Stimulated activated CD4-positive, alpha-beta T cell treated with anti-CD3 and anti-CD28 coated beads, TNF-alpha, amount 100 ng/mL, for 24 hours (primary cell): ENCODE measurements around the gene ZC2HC1C.

Source experiments
- DNase-seq, 3 experiments: peaks; one replicate each; pipeline ENCODE4 v3.0.0-alpha.2; 2020; ENCODE audit warnings: low read depth in 3 of 3

The ZC2HC1C gene

DNA sequence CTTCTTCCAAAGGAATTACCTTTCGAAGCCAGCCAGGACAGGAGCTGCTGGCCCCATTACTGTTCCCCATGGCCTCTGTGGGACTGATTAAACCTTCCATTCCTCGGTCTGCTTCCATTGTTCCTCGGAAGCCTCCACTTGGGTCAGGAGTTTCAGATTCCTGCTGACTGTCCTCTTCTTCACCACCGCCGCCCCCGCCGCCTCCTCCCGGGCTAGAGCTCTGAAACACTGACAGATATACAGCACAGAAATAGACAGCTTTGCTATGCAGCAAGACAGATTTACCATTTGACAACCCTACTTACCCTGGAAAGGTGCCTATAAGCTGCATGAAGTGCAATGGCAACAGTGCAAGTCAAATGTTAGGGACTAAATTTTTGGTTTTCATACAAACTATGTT, 21.8 kb downstream of the ZC2HC1C start:
- DNase-seq, result no peak

DNA sequence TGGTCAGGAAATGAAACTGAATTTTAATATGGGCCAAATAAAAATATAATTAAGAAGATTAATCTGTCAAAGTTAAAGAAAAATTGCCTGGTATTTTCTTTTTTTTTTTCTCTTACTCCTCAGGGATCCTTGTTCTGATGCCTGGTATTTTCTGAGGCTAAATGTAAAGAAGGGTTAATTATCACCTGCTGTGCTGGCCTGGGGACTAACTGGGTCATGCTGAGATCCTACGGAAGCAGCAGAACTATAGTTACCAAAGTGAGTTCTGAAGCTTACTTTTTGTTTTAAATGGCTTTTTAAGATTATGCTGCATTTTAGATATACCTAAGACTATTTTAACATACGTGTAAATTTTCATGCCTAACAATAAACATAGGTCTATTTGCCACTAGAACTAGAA, 23.3 kb downstream of the ZC2HC1C start:
- DNase-seq, result no peak

DNA sequence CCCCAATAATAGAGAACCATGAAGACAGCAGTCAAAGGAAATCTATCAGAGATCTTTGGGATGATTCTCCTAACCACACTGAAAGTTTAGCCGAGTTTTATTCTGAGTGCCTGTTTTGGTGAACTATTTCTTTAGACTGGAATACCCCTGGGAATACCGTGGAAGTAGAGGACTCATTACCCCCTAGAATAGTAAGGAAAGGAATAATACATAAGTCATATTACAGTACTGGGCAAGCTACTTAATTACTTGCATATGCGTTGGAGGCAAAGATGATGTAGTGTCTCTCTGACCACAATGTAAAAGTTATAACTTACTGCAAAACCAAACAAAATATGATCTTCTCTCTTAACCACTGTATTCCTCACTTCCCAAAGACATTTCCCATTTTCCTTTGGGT, 25.5 kb downstream of the ZC2HC1C start:
- DNase-seq, result no peak

DNA sequence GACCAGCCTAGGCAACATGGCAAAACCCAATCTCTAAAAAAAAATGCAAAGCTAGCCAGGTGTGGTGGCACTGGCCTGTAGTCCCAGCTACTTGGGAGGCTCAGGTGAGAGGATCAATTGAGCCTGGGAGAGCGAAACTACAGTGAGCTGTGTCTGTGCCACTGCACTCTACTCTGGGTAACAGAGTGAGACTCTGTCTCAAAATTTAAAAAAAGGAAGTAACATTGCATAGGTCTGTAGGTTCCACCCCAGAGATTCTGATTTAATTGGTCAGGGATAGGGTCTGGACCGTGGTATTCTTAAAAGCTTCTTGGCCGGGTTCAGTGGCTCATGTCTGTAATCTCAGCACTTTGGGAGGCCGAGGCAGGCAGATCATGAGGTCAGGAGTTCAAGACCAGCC, 26.2 kb downstream of the ZC2HC1C start:
- no peak for DNase-seq

DNA sequence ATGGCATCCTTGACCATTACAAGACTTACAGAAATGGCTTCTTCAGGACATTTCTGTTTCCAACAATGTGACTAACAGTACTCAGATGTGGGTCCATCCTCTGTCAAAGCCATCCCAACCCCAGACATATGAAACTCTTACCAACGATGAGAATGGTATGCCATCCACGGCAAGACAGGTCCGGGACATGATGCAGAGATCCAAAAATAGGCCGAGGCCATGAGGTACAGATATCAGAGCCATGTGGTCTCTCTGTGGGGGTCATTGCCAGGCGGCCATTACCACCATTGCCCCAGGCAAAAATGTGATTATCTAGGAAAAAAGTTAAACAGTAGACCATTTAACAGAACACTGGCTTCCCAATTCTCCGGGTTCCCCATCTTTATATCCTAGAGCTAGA, 27.5 kb downstream of the ZC2HC1C start:
- DNase-seq, result no peak

DNA sequence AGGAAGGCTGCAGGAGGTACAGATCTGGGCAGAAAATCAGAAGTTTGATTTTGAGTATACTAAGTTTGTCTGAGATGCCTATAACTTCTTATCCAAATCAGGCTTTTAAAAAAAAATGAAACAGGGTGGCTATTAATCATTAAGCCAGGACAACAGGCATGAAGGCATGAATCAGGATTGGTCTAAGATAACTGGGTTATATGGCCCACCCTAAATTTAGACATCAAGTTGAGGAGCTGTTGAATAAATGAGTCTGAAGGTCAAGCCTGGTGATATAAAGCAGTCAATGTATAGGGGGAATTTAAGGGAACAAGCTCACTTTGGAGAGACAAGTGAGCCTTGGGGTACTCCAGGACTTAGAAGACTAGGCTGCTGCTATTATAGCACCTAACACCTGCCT, 28.8 kb downstream of the ZC2HC1C start:
- DNase-seq, result no peak

DNA sequence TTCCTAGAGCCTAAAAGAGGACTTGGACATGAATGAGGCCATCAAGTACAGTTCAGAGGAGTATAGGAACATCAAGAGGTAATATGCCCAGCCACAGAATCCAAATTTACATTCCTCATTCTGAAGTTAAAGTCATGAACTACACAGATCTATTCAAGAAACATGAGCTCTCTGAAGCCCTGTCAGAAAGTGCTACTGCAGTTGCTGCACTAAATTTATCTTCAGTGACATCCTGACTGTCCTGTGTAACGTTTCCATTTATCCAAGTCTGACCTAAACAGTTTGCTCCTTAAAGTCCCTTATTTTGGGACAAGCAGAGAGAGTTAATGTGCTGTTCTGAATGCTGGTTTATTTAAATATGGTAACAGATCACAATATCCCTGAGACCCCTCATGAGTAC, 29.2 kb downstream of the ZC2HC1C start:
- no peak for DNase-seq

DNA sequence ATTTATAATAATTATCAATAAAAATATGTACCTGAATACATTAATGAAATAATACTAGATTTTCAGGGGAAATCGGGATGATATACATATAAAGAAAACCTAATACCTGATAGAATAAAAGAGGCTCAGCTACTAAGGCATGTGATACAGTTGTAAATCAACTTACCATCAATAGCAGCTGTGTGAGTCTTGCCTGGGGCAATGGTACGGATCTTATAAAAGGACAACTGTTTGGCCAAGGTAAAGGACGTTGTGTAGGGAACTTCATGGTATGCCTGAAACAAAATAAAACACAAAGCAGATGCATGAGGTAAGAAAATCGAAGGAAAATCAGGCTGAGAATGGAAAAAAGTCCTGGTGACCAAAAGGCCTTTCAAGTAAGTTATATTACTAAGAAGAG, 32.0 kb downstream of the ZC2HC1C start:
- no peak for DNase-seq

DNA sequence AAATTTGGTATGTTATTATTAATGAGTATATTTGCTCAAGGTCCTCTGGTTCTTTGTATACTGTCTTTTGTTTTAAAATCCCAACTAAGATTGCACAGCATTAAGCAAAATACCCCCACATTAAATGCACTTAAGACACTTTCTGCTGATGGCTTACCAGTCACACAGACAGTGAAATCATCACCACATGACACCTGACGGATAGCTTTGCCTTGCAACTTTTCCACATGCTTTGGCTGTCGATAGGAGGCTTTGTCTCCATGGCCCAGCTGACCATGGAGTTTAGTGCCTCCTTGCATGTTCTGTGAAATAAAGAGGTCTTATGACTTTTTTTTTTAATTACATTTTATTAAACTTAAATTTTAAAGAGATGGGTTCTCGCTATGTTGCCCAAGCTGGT, 37.7 kb downstream of the ZC2HC1C start:
- no peak for DNase-seq

DNA sequence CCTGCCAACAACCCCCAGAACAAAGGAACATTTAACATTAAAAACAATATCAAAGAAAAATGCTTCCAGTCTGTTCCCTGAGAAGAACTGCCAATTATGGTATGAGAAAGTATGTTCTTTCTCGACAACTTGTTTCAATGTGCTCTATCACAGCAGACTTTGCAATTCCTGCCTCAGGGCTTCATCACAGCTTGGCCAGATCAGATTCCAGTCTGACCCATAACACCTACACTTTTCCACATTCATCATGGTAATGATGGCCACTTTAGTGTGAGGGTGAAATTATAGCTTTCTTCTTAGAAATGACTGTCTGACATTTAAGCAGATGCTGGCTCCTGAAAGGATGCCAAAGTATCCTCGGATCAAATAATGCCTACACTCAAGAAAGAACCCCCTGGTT, 40.4 kb downstream of the ZC2HC1C start:
- no peak for DNase-seq

DNA sequence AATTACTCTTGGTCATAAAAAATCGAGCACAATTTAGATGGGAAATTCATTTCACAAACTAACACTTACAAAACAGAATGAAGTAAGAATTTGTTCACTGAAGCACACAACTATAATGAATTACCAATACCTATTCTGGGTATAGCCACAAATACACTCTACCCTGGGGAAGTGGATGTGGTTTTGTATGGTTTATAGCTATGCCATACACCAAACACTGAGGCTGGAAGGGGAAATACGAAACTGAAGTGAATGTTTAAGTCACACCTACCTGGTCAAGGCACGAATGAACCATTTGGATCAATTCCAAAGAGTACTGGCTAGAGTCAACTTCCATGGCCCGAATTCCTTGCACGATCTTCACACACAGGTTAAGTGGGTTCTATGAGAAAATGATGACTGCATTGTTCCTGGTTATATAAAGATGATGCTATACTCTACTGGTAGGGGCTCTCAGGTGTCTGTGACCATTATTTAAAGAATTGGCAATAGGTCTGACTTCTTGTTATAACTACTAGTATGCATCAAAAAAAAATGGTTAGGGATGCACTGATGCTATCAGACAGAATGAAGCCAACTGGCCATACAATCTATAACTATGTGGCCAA, 44.6 kb downstream of the ZC2HC1C start:
- DNase-seq, result no peak

DNA sequence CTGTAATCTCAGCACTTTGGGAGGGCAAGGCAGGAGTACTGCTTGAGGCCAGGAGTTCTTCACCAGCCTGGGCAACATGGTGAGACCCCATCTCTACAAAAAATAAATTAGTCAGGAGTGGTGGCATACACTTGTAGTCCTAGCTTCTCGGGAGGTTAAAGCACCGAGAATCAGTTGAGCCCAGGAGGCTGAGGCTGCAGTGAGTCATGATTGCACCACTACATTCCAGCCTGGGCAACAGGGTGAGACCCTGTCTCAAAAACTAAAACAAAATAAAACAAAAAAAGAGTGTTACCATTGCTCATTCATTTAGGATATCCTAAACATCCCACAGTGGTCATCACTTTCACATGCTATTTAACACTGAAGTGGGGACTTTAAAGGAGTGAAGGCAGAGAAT, 49.6 kb downstream of the ZC2HC1C start:
- no peak for DNase-seq

DNA sequence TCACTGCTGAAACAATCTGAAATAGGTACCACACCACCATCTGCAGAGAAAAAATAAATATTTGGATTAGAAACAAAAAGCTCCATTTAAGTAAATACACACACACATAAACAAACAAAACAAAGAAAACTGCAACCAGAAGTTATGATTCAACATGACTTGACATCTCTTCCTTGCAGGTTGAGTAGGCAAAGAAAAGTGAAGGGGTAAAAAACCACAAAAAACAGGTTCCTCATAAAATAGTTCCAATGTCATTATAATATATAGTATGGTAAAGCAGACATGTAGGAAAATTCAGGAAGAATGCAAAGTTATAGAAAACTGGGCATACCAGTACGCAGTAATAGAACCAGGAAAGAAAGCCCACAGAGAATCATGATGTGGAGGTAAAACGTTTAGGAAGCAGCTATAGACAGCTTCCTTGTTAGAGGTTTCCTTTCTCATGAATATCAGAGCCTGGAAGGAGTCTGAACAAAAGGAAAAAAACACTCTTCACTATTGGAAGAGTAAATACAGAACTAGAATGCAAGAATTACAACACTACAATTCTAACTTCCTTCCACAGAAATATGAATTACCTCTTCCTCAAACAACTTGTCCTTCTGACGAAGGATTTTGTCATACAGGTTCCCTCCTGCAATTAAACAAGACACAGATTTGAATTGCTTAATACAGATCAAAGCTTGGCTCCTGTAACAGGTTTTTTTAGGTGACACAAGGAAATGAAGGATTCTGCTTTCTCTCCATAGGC, 51.3 kb downstream of the ZC2HC1C start:
- DNase-seq, result no peak

DNA sequence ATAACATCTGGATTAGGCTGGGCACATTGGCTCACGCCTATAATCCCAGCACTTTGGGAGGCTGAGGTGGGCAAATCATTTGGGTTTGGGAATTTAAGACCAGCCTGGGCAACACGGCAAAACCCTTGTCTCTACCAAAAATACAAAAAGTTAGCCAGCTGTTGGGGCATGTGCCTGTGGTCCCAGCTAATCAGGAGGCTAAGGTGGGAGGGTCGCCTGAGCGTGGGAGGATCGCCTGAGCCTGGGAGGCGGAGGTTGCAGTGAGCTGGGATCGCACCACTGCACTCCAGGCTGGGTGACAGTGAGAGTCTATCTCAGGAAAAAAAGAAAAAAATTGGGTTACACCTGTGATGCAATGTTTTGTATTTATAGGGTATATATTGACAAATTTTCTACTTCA, 52.1 kb downstream of the ZC2HC1C start:
- no peak for DNase-seq

DNA sequence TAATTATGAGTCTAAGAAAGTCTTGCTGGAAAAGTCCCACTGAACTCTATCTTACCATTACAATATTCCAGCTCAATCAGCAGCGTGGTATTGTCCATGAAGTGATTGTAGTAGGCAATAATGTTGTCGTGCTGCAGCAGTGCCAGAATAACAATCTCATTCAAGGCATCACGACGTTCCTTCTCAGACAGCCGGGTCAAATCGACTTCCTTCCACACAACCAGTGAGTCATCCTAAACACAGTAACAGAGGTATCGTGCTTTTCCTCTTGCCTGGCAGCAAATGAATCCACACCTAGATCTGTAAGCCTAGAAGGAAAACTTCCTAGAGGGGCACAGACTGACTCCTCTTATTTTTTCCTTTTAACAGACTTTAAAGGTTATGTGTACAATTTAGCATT, 54.5 kb downstream of the ZC2HC1C start:
- DNase-seq, result peak in 1 of 3 experiments; percentile 8

DNA sequence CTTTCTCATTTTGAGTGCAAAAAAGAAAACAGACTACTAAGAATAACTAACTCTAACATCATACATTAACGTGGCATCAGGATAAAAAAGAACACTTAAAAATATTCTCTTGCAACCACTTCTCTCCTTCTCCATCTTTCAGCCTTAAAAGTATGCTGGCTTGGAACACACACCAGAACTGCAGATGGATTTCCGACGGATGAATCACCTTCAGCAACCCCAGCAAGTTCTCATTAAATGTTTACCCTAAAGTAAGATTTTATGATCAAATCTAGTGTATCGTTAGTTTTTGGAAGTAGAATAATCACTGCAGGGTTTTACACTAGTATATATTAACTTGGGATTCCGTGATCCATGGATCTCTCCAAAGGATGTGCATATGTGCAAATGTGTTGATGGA, 56.2 kb downstream of the ZC2HC1C start:
- no peak for DNase-seq

DNA sequence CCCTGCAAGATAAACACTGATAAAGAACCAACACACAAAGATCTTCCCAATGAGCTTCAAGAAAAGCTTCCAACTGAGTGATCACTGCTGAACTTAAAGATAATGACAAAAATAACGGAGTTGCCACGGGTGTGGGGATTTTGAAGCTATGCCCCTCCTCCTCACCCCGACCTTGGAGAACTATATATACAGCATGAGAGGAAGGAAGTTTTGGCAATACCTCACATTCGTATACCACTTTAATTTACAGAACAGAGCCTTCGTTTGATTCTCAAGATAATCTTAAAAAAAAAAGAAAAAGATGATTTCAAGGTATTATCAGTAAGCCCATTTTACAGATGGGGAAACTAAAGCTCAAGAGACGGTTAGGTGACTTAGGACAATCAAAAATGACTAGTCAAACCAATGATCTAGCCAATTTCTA, 56.7 kb downstream of the ZC2HC1C start:
- no peak for DNase-seq

DNA sequence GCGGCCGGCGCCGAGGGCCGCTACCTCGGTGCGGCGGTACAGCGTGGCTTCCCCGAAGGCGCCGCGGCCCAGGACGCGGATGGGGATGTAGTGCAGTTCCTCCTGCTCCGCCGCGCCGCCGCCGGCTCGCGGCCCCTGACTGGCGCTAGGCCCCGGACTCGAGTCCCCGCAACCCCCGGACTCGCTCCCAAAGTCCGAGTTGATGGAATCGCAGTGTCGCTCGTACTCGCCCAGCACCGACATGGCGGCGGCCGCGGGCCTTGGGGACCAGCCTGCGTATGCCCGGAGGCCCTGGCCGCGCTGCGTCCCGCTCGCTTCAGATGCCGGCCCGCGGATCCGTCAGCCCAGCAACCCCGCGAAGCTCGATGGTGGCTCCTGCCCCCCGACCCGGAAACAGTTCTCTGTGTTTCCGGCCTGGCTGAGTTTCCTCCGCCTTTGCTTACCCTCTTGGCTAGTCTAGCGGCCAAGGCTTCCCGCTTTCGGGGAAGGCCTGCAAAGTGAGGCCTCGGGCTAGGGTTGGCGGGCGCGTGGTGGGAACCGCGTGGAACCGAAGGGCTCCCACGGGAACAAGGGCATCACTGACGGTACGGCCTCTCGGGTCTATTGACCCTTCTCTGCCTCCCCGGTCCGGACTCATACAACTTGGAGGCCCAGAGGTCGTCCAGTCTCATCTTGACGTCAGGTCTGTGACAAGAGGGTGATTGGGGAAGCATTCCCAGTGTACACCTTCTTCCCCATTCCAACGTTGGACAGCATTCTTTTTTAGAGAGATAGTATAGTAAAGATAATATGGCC, 57.4 kb downstream of the ZC2HC1C start, which contains the start of gene NEK9:
TSS of gene NEK9 (minus strand) at position 370 of the 795 bp plus-strand sequence. CDS start at position 243, 127 bp downstream.
- peak; percentile 84 to 89 (median 84) for DNase-seq

DNA sequence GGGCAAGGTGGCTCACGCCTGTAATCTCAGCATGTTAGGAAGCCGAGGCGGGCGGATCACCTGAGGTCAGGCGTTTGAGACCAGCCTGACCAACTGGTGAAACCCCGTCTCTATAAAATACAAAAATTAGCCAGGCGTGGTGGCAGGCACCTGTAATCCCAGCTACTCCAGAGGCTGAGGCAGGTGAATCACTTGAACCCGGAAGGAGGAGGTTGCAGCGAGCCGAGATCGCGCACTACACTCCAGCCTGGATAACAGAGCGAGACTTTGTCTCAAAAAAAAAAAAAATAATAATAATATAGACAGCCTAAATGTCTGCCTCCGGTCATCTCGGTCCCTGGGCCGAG, 58.0 kb downstream of the ZC2HC1C start:
- peak in 1 of 3 experiments; percentile 11 for DNase-seq

DNA sequence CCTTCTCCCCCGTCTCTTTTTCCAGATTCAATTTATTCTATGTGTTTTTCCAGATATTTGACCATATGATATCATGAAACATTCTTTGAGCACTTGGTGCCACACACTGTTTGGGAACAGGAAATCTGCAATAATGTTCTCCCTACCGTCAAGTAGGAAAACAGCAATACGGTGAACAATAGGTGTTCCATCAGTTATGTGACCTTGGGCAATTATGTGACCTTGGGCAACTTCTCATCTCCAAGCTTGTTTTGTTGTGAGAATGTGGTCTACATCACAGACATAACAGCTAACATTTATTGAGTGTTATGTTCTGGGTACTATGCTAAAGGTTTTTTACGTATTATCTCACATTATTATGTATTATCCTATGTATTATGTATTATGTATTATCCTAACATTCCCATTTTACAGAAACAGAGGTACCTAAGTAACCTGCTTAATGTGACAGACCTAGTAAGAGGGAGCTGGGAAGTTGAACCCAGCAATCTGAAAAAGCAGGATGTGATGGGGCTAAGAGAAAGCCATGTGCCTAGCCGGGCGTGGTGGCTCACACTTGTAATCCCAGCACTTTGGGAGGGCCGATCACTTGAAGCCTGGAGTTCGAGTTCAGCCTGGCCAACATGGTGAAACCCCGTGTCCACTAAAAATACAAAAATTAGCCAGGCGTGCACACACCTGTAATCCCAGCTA, 58.6 kb downstream of the ZC2HC1C start:
- DNase-seq, result no peak

DNA sequence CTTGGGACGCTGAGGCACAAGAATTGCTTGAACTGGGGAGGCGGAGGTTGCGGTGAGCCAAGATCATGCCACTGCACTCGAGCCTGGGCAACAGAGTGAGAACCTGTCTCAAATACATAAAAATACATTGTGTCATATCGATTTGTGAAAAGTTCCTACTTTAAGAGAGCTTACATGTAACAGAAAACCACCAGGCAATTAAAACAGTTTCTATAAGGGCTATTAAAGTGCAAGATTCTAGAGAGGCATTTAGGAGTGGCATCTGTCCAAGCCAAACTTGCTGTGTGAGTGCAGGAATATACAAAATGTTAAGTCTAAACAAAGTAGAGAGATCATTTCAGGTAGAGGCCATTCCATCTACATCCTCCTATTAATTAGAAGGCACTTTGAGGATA, 59.2 kb downstream of the ZC2HC1C start:
- no peak for DNase-seq
